Breast epithelium (tissue), 3 donors: Measurements from ENCODE around the gene PCDHB6.

Source experiments
- CTCF ChIP-seq, 3 donors: fragments of 450-650 bp; IDR thresholded peaks; one replicate each; pipeline ENCODE4 v1.5.1; 2016 to 2017; ENCODE audit warnings: antibody characterized with exemption in 3 of 3, mild to moderate bottlenecking in 3 of 3, moderate library complexity in 3 of 3
- POLR2A ChIP-seq: fragments of 450-650 bp; IDR thresholded peaks from one replicate; pipeline ENCODE4 v1.6.1; 2016; ENCODE audit warnings: antibody characterized with exemption, mild to moderate bottlenecking, moderate library complexity

GRCh38 chr5:141100243-141100805, 49.5 kb upstream of the PCDHB6 start, which contains the start of gene PCDHB3:
- peak in 1 of 3 donors; percentile 25 for TF ChIP-seq CTCF (IDR thresholded peaks at IDR 0.05)
- TF ChIP-seq POLR2A, result no peak
